ENCODE results near the gene GAB1. TPM values are rescaled to one million over a fixed set of nuclear protein-coding genes. Genes with fewer than 3 reads are reported as not detected.

GAB1 gene
- total RNA-seq, 1 experiment from 2014 or later = 8.8 TPM

- Mint-ChIP-seq H3K9me3 (ENCODE audit: low read depth, unreplicated experiment) (no peaks in the 10 kb centered on the region), H3K4me1 (ENCODE audit: low read depth, unreplicated experiment) (peaks cover 9% of the 10 kb centered on the region), H3K36me3 (ENCODE audit: insufficient read depth, unreplicated experiment) (no peaks in the 10 kb centered on the region), H3K27me3 (ENCODE audit: unreplicated experiment) (no peaks in the 10 kb centered on the region), H3K4me3 (ENCODE audit: low read depth, unreplicated experiment) (no peak overlapping the region), H3K27ac (ENCODE audit: unreplicated experiment) (no peak overlapping the region)
- intact Hi-C loops (cut with micrococcal nuclease; ENCODE audit: unreplicated experiment) = loop anchor here (2.0 to 5.0 kb wide), 4 partner anchors 86 to 496 kb away; no protein-coding TSS in a partner anchor
- CTCF ChIA-PET = no interaction called here
- DNase-seq = peak; percentile 24
- TF ChIP-seq, protein P1, sequence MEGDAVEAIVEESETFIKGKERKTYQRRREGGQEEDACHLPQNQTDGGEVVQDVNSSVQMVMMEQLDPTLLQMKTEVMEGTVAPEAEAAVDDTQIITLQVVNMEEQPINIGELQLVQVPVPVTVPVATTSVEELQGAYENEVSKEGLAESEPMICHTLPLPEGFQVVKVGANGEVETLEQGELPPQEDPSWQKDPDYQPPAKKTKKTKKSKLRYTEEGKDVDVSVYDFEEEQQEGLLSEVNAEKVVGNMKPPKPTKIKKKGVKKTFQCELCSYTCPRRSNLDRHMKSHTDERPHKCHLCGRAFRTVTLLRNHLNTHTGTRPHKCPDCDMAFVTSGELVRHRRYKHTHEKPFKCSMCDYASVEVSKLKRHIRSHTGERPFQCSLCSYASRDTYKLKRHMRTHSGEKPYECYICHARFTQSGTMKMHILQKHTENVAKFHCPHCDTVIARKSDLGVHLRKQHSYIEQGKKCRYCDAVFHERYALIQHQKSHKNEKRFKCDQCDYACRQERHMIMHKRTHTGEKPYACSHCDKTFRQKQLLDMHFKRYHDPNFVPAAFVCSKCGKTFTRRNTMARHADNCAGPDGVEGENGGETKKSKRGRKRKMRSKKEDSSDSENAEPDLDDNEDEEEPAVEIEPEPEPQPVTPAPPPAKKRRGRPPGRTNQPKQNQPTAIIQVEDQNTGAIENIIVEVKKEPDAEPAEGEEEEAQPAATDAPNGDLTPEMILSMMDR (IDR thresholded peaks at IDR 0.05; ENCODE audit: unreplicated experiment) = no peak
- BruUV-seq (replicated peaks) = no TSS peak
Observed at GRCh38 chr4:143482840-143483239, 146.2 kb downstream of the GAB1 start.

DNA sequence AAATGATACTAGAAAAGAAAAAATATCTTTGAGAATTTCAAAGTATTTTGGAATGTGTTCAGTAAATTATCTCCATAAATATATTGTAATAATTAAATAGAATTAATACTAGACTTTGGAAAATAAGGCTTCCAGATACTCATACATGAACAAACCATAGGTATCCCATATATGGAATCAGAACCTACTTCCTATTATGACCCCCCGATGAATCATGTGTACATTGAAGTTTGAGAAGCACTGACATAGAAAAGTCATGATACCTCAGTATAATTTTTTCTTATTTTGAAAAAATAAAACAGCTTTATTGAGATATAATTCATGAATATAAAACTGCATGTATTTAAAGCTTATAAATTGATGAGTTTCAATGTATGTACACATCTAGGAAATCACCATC is 149.6 kb downstream of the GAB1 start:
- no peak for DNase-seq
- TF ChIP-seq, protein P1 (IDR thresholded peaks at IDR 0.05; ENCODE audit: unreplicated experiment) = no peak
- intact Hi-C loops (cut with micrococcal nuclease; ENCODE audit: unreplicated experiment) = no loop called here
- Mint-ChIP-seq H3K9me3 (ENCODE audit: low read depth, unreplicated experiment) (no peaks in the 10 kb centered on the region), H3K4me3 (ENCODE audit: low read depth, unreplicated experiment) (no peak overlapping the region), H3K36me3 (ENCODE audit: insufficient read depth, unreplicated experiment) (no peaks in the 10 kb centered on the region), H3K27me3 (ENCODE audit: unreplicated experiment) (no peaks in the 10 kb centered on the region), H3K27ac (ENCODE audit: unreplicated experiment) (no peak overlapping the region), H3K4me1 (ENCODE audit: low read depth, unreplicated experiment) (peaks cover 4% of the 10 kb centered on the region)
- CTCF ChIA-PET = interaction anchor here (0.6 kb wide), 1 partner anchor 28 kb away, joined by 4 read pairs; no protein-coding TSS in a partner anchor
- no TSS peak for BruUV-seq (replicated peaks)

GRCh38 chr4:143488687-143489086 is 152.0 kb downstream of the GAB1 start:
- H3K27me3 Mint-ChIP-seq (ENCODE audit: unreplicated experiment) = no peaks in the 10 kb centered on the region
- no peaks in the 10 kb centered on the region for H3K36me3 Mint-ChIP-seq (ENCODE audit: insufficient read depth, unreplicated experiment)
- TF ChIP-seq, protein P1 (IDR thresholded peaks at IDR 0.05; ENCODE audit: unreplicated experiment) = no peak
- no peaks in the 10 kb centered on the region for H3K4me1 Mint-ChIP-seq (ENCODE audit: low read depth, unreplicated experiment)
- no TSS peak for BruUV-seq (replicated peaks)
- H3K27ac Mint-ChIP-seq (ENCODE audit: unreplicated experiment) = no peak overlapping the region
- CTCF ChIA-PET = interaction anchor here (0.6 kb wide), 1 partner anchor 1386 kb away, joined by 3 read pairs; no protein-coding TSS in a partner anchor
- no peak for DNase-seq
- no peaks in the 10 kb centered on the region for H3K9me3 Mint-ChIP-seq (ENCODE audit: low read depth, unreplicated experiment)
- intact Hi-C loops (cut with micrococcal nuclease; ENCODE audit: unreplicated experiment) = no loop called here
- H3K4me3 Mint-ChIP-seq (ENCODE audit: low read depth, unreplicated experiment) = no peak overlapping the region

DNA sequence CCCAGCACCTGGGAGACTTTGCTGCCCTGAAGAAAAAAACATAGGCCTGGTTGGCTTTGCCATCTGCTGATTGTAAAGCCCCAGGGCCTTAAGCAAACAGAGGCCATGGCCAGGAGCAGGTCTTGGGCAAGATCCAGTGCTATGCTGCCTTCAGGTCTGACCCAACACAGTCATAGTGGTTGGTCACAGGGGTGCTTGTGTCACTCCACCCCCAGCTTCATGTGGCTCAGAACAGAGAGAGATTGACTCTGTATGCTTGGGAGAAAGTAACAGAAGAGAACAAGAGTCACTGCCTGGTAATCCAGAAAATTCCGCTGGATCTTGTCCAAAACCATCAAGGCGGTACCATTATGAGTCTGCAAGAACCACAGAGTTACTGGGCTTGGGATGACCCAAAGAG is 152.4 kb downstream of the GAB1 start:
- no peak overlapping the region for H3K27ac Mint-ChIP-seq (ENCODE audit: unreplicated experiment)
- no peaks in the 10 kb centered on the region for H3K9me3 Mint-ChIP-seq (ENCODE audit: low read depth, unreplicated experiment)
- H3K4me1 Mint-ChIP-seq (ENCODE audit: low read depth, unreplicated experiment) = no peaks in the 10 kb centered on the region
- CTCF ChIA-PET = interaction anchor here (0.6 kb wide), 1 partner anchor 1387 kb away, joined by 3 read pairs; no protein-coding TSS in a partner anchor
- no peaks in the 10 kb centered on the region for H3K36me3 Mint-ChIP-seq (ENCODE audit: insufficient read depth, unreplicated experiment)
- BruUV-seq (replicated peaks) = no TSS peak
- TF ChIP-seq, protein P1 (IDR thresholded peaks at IDR 0.05; ENCODE audit: unreplicated experiment) = no peak
- no peaks in the 10 kb centered on the region for H3K27me3 Mint-ChIP-seq (ENCODE audit: unreplicated experiment)
- intact Hi-C loops (cut with micrococcal nuclease; ENCODE audit: unreplicated experiment) = no loop called here
- DNase-seq = no peak
- H3K4me3 Mint-ChIP-seq (ENCODE audit: low read depth, unreplicated experiment) = no peak overlapping the region
